Fibroblast of peridontal ligament (primary cell): ENCODE results near the gene FLYWCH2.

Experiments
- DNase-seq: peaks from one replicate; pipeline ENCODE4 v3.0.0-alpha.2; 2010; ENCODE audit errors: extremely low read depth

The FLYWCH2 gene

GRCh38 chr16:2853531-2854073, 29.4 kb upstream of the FLYWCH2 start:
- DNase-seq: no peak

GRCh38 chr16:2854700-2855309, 28.2 kb upstream of the FLYWCH2 start:
- no peak for DNase-seq

- no peak for DNase-seq
Measured at GRCh38 chr16:2855536-2855935, 27.5 kb upstream of the FLYWCH2 start.

- DNase-seq: no peak
Measured at GRCh38 chr16:2856061-2856670, 26.8 kb upstream of the FLYWCH2 start.

GRCh38 chr16:2856686-2857450, 26.1 kb upstream of the FLYWCH2 start:
- no peak for DNase-seq

- no peak for DNase-seq
Measured at GRCh38 chr16:2857451-2858244, 25.4 kb upstream of the FLYWCH2 start, which contains the start of gene PRSS22. Gene PRSS22, minus strand, starts transcription at chr16:2858170. Its CDS starts 66 bp downstream, at chr16:2858104.

GRCh38 chr16:2858245-2859025, 24.6 kb upstream of the FLYWCH2 start:
- no peak for DNase-seq

GRCh38 chr16:2859686-2860265, 23.2 kb upstream of the FLYWCH2 start:
- no peak for DNase-seq

GRCh38 chr16:2860826-2861567, 22.0 kb upstream of the FLYWCH2 start:
- peak; percentile 23 for DNase-seq

- no peak for DNase-seq
Measured at GRCh38 chr16:2865651-2866050, 17.4 kb upstream of the FLYWCH2 start.

GRCh38 chr16:2866431-2866830, 16.6 kb upstream of the FLYWCH2 start:
- no peak for DNase-seq

- no peak for DNase-seq
Measured at GRCh38 chr16:2867661-2867986, 15.4 kb upstream of the FLYWCH2 start.

- peak; percentile 97 for DNase-seq
Measured at GRCh38 chr16:2867987-2868789, 14.8 kb upstream of the FLYWCH2 start.

- no peak for DNase-seq
Measured at GRCh38 chr16:2871926-2872325, 11.1 kb upstream of the FLYWCH2 start.

GRCh38 chr16:2874032-2874911, 8.7 kb upstream of the FLYWCH2 start:
- DNase-seq: no peak

GRCh38 chr16:2874912-2875362, 8.1 kb upstream of the FLYWCH2 start:
- DNase-seq: peak; percentile 61

GRCh38 chr16:2879854-2880508, 3.0 kb upstream of the FLYWCH2 start:
- DNase-seq: no peak
